Limb (tissue), 2 donors: Measurements from ENCODE around the gene CKAP2L.
A peak's percentile ranks its signal among the peaks of the same experiment; 100 is the strongest.

Experiments used
- DNase-seq, 2 donors: peaks; one replicate each; pipeline ENCODE4 v3.0.0-alpha.2; 2016; ENCODE audit errors: extremely low spot score in 2 of 2

The CKAP2L gene

GRCh38 chr2:112764071-112765044 lies at the start of gene CKAP2L:
CKAP2L (minus strand) TSS chr2:112764609; CDS start chr2:112764598, 11 bp downstream.
- peak; percentile 96 to 99 for DNase-seq

GRCh38 chr2:112813280-112813966 lies 49.0 kb upstream of the CKAP2L start:
- DNase-seq: no peak

- peak; percentile 39 to 50 for DNase-seq
These were observed 48.2 kb upstream of the CKAP2L start for GRCh38 chr2:112812318-112813267.

- no peak for DNase-seq
These were observed 47.5 kb upstream of the CKAP2L start for GRCh38 chr2:112811841-112812306.

- no peak for DNase-seq
These were observed 46.9 kb upstream of the CKAP2L start for GRCh38 chr2:112811276-112811831.

- no peak for DNase-seq
These were observed 44.7 kb upstream of the CKAP2L start for GRCh38 chr2:112809112-112809511.

- no peak for DNase-seq
These were observed 42.9 kb upstream of the CKAP2L start for GRCh38 chr2:112807233-112807807.

- DNase-seq: no peak
These were observed 41.1 kb upstream of the CKAP2L start for GRCh38 chr2:112805542-112805941.

- DNase-seq: no peak
These were observed 39.5 kb upstream of the CKAP2L start for GRCh38 chr2:112803691-112804521.

GRCh38 chr2:112800881-112801583 lies 36.6 kb upstream of the CKAP2L start:
- no peak for DNase-seq

GRCh38 chr2:112798979-112799975 lies 34.9 kb upstream of the CKAP2L start:
- no peak for DNase-seq

GRCh38 chr2:112796486-112796885 lies 32.1 kb upstream of the CKAP2L start:
- DNase-seq: no peak

- DNase-seq: no peak
These were observed 31.4 kb upstream of the CKAP2L start for GRCh38 chr2:112795774-112796173.

- no peak for DNase-seq
These were observed 30.4 kb upstream of the CKAP2L start for GRCh38 chr2:112794841-112795240.

GRCh38 chr2:112794131-112794733 lies 29.8 kb upstream of the CKAP2L start:
- no peak for DNase-seq

GRCh38 chr2:112793449-112793978 lies 29.1 kb upstream of the CKAP2L start:
- no peak for DNase-seq

GRCh38 chr2:112792419-112792818 lies 28.0 kb upstream of the CKAP2L start:
- no peak for DNase-seq
